ENCODE measurements around the gene CEBPE.

Gene CEBPE

GRCh38 chr14:23105348-23105824, 13.7 kb downstream of the CEBPE start:
- Histone ChIP-seq H3K36me3 (ENCODE audit: control insufficient read depth in 1 of 2, insufficient read depth in 2 of 2, low read length in 2 of 2) (no peaks in the 10 kb centered on the region), H3K4me3 (ENCODE audit: low read depth in 1 of 2, low read length in 2 of 2) (no peak overlapping the region), H3K27me3 (ENCODE audit: control insufficient read depth in 1 of 2, insufficient read depth in 2 of 2, low read length in 2 of 2) (no peaks in the 10 kb centered on the region), H3K4me1 (ENCODE audit: control insufficient read depth in 1 of 2, insufficient read depth in 2 of 2, low read length in 2 of 2) (no peaks in the 10 kb centered on the region), H3K9me3 (ENCODE audit: control insufficient read depth in 1 of 2, low read length in 2 of 2) (no peaks in the 10 kb centered on the region), H3K27ac (ENCODE audit: low read depth, low read length) (no peak overlapping the region), H3K9ac (ENCODE audit: low read depth in 1 of 2, low read length in 2 of 2) (no peak overlapping the region)

DNA sequence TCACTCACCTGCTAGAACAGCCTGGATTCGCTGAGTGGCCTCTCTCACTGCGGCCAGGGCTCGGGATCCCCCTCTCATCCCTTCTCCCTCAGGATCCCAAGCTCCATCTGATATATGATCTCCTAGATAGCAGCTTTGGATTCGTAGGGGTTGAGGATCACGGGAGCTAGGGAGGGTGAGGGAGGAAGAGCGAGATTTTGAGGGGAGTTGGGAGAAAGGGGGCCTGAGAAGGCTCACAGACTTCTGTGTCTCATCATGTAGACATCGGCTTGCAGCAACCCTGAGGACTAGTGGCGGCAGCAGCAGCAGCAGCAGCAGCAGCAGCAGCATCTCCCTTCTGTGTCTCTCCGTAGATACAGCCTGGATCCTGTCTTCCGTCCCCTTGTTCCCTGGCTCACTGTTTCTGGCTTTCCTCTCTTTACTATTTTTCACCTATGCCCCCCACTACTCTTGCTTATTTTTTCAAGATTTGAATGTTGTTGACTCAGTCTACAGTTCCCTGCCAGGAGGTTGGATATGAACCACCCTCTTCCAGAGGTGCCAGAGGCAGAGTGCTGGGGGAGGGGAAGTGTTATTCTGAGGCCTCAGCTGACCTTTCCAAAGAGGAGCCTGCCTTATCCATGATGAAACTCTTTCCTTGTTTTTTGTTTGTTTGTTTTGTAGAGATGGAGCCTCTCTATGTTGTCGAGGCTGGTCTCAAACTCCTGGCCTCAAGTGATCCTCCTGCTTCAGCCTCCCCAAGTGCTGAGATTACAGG, 14.3 kb downstream of the CEBPE start, which contains the start of gene CIROP:
TSS of gene CIROP (minus strand) at position 399 of the 757 bp plus-strand sequence. CDS start at position 330, 69 bp downstream.
- H3K9ac ChIP-seq (ENCODE audit: low read depth in 1 of 2, low read length in 2 of 2), result no peak within 1 kb of the TSS

GRCh38 chr14:23104070-23104590, 14.9 kb downstream of the CEBPE start:
- no peak overlapping the region for H3K27ac ChIP-seq (ENCODE audit: low read depth, low read length)
- no peak overlapping the region for H3K9ac ChIP-seq (ENCODE audit: low read depth in 1 of 2, low read length in 2 of 2)
- H3K36me3 ChIP-seq (ENCODE audit: control insufficient read depth in 1 of 2, insufficient read depth in 2 of 2, low read length in 2 of 2), result peaks cover 0 to 2% of the 10 kb centered on the region in 2 donors
- H3K4me1 ChIP-seq (ENCODE audit: control insufficient read depth in 1 of 2, insufficient read depth in 2 of 2, low read length in 2 of 2), result peaks cover 0 to 2% of the 10 kb centered on the region in 2 donors
- no peaks in the 10 kb centered on the region for H3K27me3 ChIP-seq (ENCODE audit: control insufficient read depth in 1 of 2, insufficient read depth in 2 of 2, low read length in 2 of 2)
- no peak overlapping the region for H3K4me3 ChIP-seq (ENCODE audit: low read depth in 1 of 2, low read length in 2 of 2)
- no peaks in the 10 kb centered on the region for H3K9me3 ChIP-seq (ENCODE audit: control insufficient read depth in 1 of 2, low read length in 2 of 2)

More for the DNA sequence above, 14.3 kb downstream of the CEBPE start, which contains the start of gene CIROP:
- H3K27me3 ChIP-seq (ENCODE audit: control insufficient read depth in 1 of 2, insufficient read depth in 2 of 2, low read length in 2 of 2), result no peaks in the 10 kb centered on the region
- H3K9me3 ChIP-seq (ENCODE audit: control insufficient read depth in 1 of 2, low read length in 2 of 2), result no peaks in the 10 kb centered on the region
- H3K4me1 ChIP-seq (ENCODE audit: control insufficient read depth in 1 of 2, insufficient read depth in 2 of 2, low read length in 2 of 2), result no peaks in the 10 kb centered on the region
- no peak within 1 kb of the TSS for H3K27ac ChIP-seq (ENCODE audit: low read depth, low read length)
- H3K36me3 ChIP-seq (ENCODE audit: control insufficient read depth in 1 of 2, insufficient read depth in 2 of 2, low read length in 2 of 2), result no peaks in the 10 kb centered on the region
- H3K4me3 ChIP-seq (ENCODE audit: low read depth in 1 of 2, low read length in 2 of 2), result no peak within 1 kb of the TSS

- Histone ChIP-seq H3K4me1 (ENCODE audit: control insufficient read depth in 1 of 2, insufficient read depth in 2 of 2, low read length in 2 of 2) (peaks cover 0 to 3% of the 10 kb centered on the region in 2 donors), H3K36me3 (ENCODE audit: control insufficient read depth in 1 of 2, insufficient read depth in 2 of 2, low read length in 2 of 2) (peaks cover 0 to 6% of the 10 kb centered on the region in 2 donors), H3K9me3 (ENCODE audit: control insufficient read depth in 1 of 2, low read length in 2 of 2) (no peaks in the 10 kb centered on the region), H3K9ac (ENCODE audit: low read depth in 1 of 2, low read length in 2 of 2) (no peak overlapping the region), H3K4me3 (ENCODE audit: low read depth in 1 of 2, low read length in 2 of 2) (no peak overlapping the region), H3K27me3 (ENCODE audit: control insufficient read depth in 1 of 2, insufficient read depth in 2 of 2, low read length in 2 of 2) (no peaks in the 10 kb centered on the region), H3K27ac (ENCODE audit: low read depth, low read length) (no peak overlapping the region)
These were observed 15.5 kb downstream of the CEBPE start for GRCh38 chr14:23103581-23103980.

DNA sequence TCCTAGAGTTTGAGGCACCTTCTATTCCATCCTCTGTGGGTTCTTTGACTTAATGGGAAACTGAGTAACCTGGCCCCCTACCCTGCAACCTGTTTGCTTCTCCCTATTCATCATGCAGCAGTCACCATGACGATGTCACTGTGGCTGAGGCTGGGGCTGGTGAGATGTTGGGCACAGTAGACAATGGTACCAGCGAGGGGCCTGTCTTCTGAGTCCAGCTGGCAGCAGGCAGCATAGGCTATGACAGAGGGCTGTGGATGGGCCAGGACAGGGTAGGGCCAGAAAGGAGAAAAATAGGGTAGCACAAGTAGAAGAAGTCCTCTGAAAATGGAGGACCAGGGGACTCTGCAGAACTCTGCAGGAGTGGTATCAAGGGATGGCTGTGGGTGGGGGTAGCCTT, 16.3 kb downstream of the CEBPE start:
- Histone ChIP-seq H3K27me3 (ENCODE audit: control insufficient read depth in 1 of 2, insufficient read depth in 2 of 2, low read length in 2 of 2) (no peaks in the 10 kb centered on the region), H3K9me3 (ENCODE audit: control insufficient read depth in 1 of 2, low read length in 2 of 2) (no peaks in the 10 kb centered on the region), H3K4me1 (ENCODE audit: control insufficient read depth in 1 of 2, insufficient read depth in 2 of 2, low read length in 2 of 2) (peaks cover 0 to 3% of the 10 kb centered on the region in 2 donors), H3K36me3 (ENCODE audit: control insufficient read depth in 1 of 2, insufficient read depth in 2 of 2, low read length in 2 of 2) (peaks cover 7 to 12% of the 10 kb centered on the region in 2 donors), H3K9ac (ENCODE audit: low read depth in 1 of 2, low read length in 2 of 2) (no peak overlapping the region), H3K4me3 (ENCODE audit: low read depth in 1 of 2, low read length in 2 of 2) (no peak overlapping the region), H3K27ac (ENCODE audit: low read depth, low read length) (no peak overlapping the region)

DNA sequence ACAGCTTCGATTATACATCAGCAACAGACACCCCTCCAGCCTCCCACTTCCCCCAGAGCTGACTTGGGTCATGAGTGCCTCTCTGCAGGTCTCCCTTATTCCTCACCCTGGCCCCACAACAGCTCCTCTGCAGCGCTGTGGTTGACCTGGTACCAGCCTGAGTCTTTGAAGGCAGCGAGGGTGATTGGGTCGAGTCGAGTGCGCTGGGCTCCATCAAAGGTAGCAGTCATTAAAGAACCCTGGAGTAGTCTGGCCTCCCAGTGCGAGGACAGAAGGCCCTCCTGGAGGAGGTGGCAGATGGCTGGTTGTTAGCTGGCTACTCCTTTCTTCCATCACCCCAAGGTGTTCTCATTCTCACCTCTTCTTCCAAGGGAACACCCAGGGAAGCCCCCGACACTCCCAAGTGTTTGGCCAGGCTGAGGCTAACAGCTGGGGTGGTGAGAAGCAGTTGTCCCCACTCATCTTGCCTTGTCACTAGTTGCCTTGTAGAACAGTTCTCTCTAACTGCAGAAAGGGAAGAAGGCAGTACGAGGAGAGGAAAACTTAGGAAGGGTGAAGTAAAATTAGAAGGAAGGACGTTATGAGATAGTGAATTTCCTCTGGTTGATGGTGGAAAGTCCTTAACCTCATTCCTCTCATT, 16.9 kb downstream of the CEBPE start:
- H3K27ac ChIP-seq (ENCODE audit: low read depth, low read length), result no peak overlapping the region

DNA sequence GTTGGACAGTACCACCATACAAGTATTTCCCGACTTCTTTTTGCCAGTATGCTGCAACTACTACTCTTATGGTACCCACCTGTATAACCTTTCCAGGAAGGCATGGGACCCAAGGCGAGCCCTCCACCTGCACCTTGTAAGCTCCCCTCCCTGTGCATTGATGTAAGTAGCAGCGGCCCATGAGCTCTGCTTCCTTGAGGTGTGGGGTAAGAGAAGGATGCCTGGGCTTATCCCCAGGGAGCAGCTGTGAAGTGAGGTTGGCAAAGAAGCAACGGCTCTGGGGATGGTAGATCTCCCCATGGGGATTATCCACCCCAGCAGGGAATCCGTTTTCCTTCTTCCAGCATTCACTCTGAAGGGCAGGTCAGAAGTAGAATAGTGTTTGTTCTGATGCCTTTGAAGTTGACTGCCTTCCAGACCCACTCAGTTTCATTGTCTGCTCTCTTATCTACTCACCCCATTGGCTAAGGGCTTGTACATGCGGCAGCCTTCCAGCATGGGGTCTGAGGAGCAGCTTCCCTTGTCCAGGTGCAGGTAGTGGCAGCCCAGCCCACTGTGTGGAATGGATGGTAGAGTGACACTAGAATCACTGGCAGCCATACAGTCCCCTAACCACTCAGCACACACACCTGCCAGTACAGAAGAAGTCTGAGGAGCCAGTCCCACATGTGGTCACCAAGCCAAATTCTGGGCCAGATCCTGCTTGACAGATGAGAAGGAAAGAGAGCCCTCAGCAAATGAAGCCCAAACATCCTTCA, 17.7 kb downstream of the CEBPE start:
- Histone ChIP-seq H3K36me3 (ENCODE audit: control insufficient read depth in 1 of 2, insufficient read depth in 2 of 2, low read length in 2 of 2) (peaks cover 11 to 17% of the 10 kb centered on the region in 2 donors), H3K9me3 (ENCODE audit: control insufficient read depth in 1 of 2, low read length in 2 of 2) (no peaks in the 10 kb centered on the region), H3K9ac (ENCODE audit: low read depth in 1 of 2, low read length in 2 of 2) (no peak overlapping the region), H3K4me3 (ENCODE audit: low read depth in 1 of 2, low read length in 2 of 2) (no peak overlapping the region), H3K4me1 (ENCODE audit: control insufficient read depth in 1 of 2, insufficient read depth in 2 of 2, low read length in 2 of 2) (peaks cover 9 to 11% of the 10 kb centered on the region in 2 donors), H3K27ac (ENCODE audit: low read depth, low read length) (no peak overlapping the region), H3K27me3 (ENCODE audit: control insufficient read depth in 1 of 2, insufficient read depth in 2 of 2, low read length in 2 of 2) (no peaks in the 10 kb centered on the region)

More for the DNA sequence above, 16.9 kb downstream of the CEBPE start:
- H3K36me3 ChIP-seq (ENCODE audit: control insufficient read depth in 1 of 2, insufficient read depth in 2 of 2, low read length in 2 of 2), result peaks cover 11 to 17% of the 10 kb centered on the region in 2 donors
- H3K9ac ChIP-seq (ENCODE audit: low read depth in 1 of 2, low read length in 2 of 2), result no peak overlapping the region
- no peak overlapping the region for H3K4me3 ChIP-seq (ENCODE audit: low read depth in 1 of 2, low read length in 2 of 2)
- peaks cover 2 to 4% of the 10 kb centered on the region in 2 donors for H3K4me1 ChIP-seq (ENCODE audit: control insufficient read depth in 1 of 2, insufficient read depth in 2 of 2, low read length in 2 of 2)
- no peaks in the 10 kb centered on the region for H3K9me3 ChIP-seq (ENCODE audit: control insufficient read depth in 1 of 2, low read length in 2 of 2)
- no peaks in the 10 kb centered on the region for H3K27me3 ChIP-seq (ENCODE audit: control insufficient read depth in 1 of 2, insufficient read depth in 2 of 2, low read length in 2 of 2)

GRCh38 chr14:23099212-23099861, 19.7 kb downstream of the CEBPE start:
- Histone ChIP-seq H3K9ac (ENCODE audit: low read depth in 1 of 2, low read length in 2 of 2) (no peak overlapping the region), H3K27me3 (ENCODE audit: control insufficient read depth in 1 of 2, insufficient read depth in 2 of 2, low read length in 2 of 2) (no peaks in the 10 kb centered on the region), H3K4me3 (ENCODE audit: low read depth in 1 of 2, low read length in 2 of 2) (no peak overlapping the region), H3K4me1 (ENCODE audit: control insufficient read depth in 1 of 2, insufficient read depth in 2 of 2, low read length in 2 of 2) (peaks cover 9 to 11% of the 10 kb centered on the region in 2 donors), H3K9me3 (ENCODE audit: control insufficient read depth in 1 of 2, low read length in 2 of 2) (no peaks in the 10 kb centered on the region), H3K36me3 (ENCODE audit: control insufficient read depth in 1 of 2, insufficient read depth in 2 of 2, low read length in 2 of 2) (peaks cover 11 to 17% of the 10 kb centered on the region in 2 donors), H3K27ac (ENCODE audit: low read depth, low read length) (no peak overlapping the region)

- Histone ChIP-seq H3K4me3 (ENCODE audit: low read depth in 1 of 2, low read length in 2 of 2) (no peak overlapping the region), H3K27ac (ENCODE audit: low read depth, low read length) (no peak overlapping the region), H3K9me3 (ENCODE audit: control insufficient read depth in 1 of 2, low read length in 2 of 2) (no peaks in the 10 kb centered on the region), H3K4me1 (ENCODE audit: control insufficient read depth in 1 of 2, insufficient read depth in 2 of 2, low read length in 2 of 2) (peaks cover 23 to 24% of the 10 kb centered on the region in 2 donors), H3K27me3 (ENCODE audit: control insufficient read depth in 1 of 2, insufficient read depth in 2 of 2, low read length in 2 of 2) (no peaks in the 10 kb centered on the region), H3K9ac (ENCODE audit: low read depth in 1 of 2, low read length in 2 of 2) (no peak overlapping the region), H3K36me3 (ENCODE audit: control insufficient read depth in 1 of 2, insufficient read depth in 2 of 2, low read length in 2 of 2) (peaks cover 11 to 19% of the 10 kb centered on the region in 2 donors)
These were observed 21.3 kb downstream of the CEBPE start for GRCh38 chr14:23097786-23098185.

Measured in duodenal mucosa (tissue), 2 donors.